Activated CD4-positive, alpha-beta T cell treated with anti-CD3 and anti-CD28 coated beads for 48 hours (primary cell): ENCODE data around the gene OVCA2.
"Not testable (repeated sequence)": the region's sequence is repeated elsewhere in the genome, so short reads cannot be mapped to it uniquely, and the experiment has no call there.

ENCODE experiments used
- DNase-seq: peaks from one replicate; pipeline ENCODE4 v3.0.0-alpha.2; 2020

Gene OVCA2

GRCh38 chr17:2041561-2042389 is at the start of gene OVCA2:
TSS of gene OVCA2 (plus strand) at chr17:2042022. CDS start at chr17:2042048, 26 bp downstream.
- peak; percentile 98 for DNase-seq

GRCh38 chr17:1992541-1992940 is 49.3 kb upstream of the OVCA2 start:
- no peak for DNase-seq

- DNase-seq = no peak
Measured at GRCh38 chr17:1994707-1995106, 47.1 kb upstream of the OVCA2 start.

GRCh38 chr17:1995321-1995892 is 46.4 kb upstream of the OVCA2 start:
- no peak for DNase-seq

GRCh38 chr17:1995907-1996799 is 45.7 kb upstream of the OVCA2 start:
- DNase-seq = no peak

- no peak for DNase-seq
Measured at GRCh38 chr17:1996800-1997288, 45.0 kb upstream of the OVCA2 start.

GRCh38 chr17:1997289-1997926 is 44.4 kb upstream of the OVCA2 start:
- DNase-seq = no peak

GRCh38 chr17:1997927-1998742 is 43.7 kb upstream of the OVCA2 start:
- peak; percentile 22 for DNase-seq

GRCh38 chr17:1999557-2000251 is 42.1 kb upstream of the OVCA2 start:
- DNase-seq = no peak

- DNase-seq = no peak
Measured at GRCh38 chr17:2002767-2003329, 39.0 kb upstream of the OVCA2 start.

- DNase-seq = no peak
Measured at GRCh38 chr17:2003525-2003924, 38.3 kb upstream of the OVCA2 start.

- DNase-seq = no peak
Measured at GRCh38 chr17:2004435-2004952, 37.3 kb upstream of the OVCA2 start.

- DNase-seq = no peak
Measured at GRCh38 chr17:2008332-2009126, 33.3 kb upstream of the OVCA2 start.

GRCh38 chr17:2009737-2010136 is 32.1 kb upstream of the OVCA2 start:
- no peak for DNase-seq

- DNase-seq = no peak
Measured at GRCh38 chr17:2011411-2012371, 30.1 kb upstream of the OVCA2 start.

- DNase-seq = no peak
Measured at GRCh38 chr17:2012499-2012898, 29.3 kb upstream of the OVCA2 start.

GRCh38 chr17:2013220-2013993 is 28.4 kb upstream of the OVCA2 start:
- not testable (repeated sequence) for DNase-seq

GRCh38 chr17:2013994-2014317 is 27.9 kb upstream of the OVCA2 start:
- no peak for DNase-seq
